Measurements from ENCODE around the gene RAPGEF6.
A peak's percentile ranks its signal among the peaks of the same experiment; 100 is the strongest.

Gene RAPGEF6

DNA sequence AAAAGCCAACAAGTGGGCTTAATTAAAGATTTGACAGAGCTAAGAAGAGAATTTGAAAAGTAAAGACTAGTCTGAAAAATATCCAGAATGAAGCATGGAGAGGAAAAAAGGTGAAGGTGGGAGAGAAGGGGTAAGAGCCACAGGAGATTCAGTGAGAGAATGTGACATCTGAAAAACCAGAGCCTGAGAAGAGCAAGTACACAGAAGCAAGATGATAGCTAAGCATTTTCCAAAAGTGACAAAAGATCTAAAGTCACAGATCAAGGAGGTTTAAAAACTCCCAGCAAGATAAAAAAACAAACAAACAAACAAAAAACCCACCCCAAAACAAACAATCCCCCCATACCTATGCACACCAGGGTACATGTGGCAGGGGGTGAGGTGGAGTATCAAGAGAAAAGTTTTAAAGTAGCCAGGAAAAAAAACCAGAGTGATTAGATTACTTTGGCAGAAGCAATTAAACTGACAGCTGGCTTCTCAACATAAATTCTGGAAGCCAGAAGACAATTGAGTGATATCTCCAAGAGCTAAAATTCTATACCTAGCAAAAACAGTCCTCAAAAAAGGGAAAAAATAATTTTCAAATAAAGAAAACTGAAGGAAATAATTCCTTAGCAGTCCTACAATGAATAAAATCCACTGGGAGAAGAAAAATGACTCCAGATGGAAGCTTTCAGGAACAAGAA, 111.4 kb downstream of the RAPGEF6 start:
- Histone ChIP-seq H3K9me3 (ENCODE audit: control insufficient read depth in 1 of 2, low read length in 2 of 2) (no peaks in the 10 kb centered on the region), H3K4me1 (ENCODE audit: control insufficient read depth in 1 of 2, insufficient read depth in 2 of 2, low read length in 2 of 2) (peaks cover 0 to 8% of the 10 kb centered on the region in 2 donors), H3K27me3 (ENCODE audit: low read depth, low read length) (no peaks in the 10 kb centered on the region), H3K4me3 (ENCODE audit: low read depth in 1 of 2, low read length in 2 of 2) (no peak overlapping the region), H3K27ac (ENCODE audit: low read length) (no peak overlapping the region), H3K36me3 (ENCODE audit: control insufficient read depth in 1 of 2, insufficient read depth in 2 of 2, low read length in 2 of 2) (peaks cover 6 to 13% of the 10 kb centered on the region in 2 donors)

DNA sequence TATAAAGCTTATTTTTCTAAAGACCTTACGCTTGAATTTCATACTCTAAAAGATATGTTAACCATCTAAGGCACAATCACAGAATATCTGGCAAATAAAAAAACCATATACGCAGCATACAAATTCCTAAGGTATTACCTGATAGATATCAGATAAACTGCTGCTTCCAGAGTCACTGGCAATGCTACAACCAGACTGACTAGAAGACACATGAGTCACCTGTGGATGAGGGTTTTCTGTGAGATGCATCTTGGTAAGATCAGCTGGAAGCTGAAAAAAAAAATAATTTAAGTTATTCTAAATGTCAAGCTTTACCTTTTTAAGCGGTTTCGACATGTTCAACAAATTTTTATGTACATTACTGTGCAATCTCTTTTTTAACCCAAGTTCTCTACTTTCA, 113.8 kb downstream of the RAPGEF6 start:
- Histone ChIP-seq H3K27me3 (ENCODE audit: low read depth, low read length) (no peaks in the 10 kb centered on the region), H3K4me1 (ENCODE audit: control insufficient read depth in 1 of 2, insufficient read depth in 2 of 2, low read length in 2 of 2) (peaks cover 0 to 8% of the 10 kb centered on the region in 2 donors), H3K9me3 (ENCODE audit: control insufficient read depth in 1 of 2, low read length in 2 of 2) (no peaks in the 10 kb centered on the region), H3K36me3 (ENCODE audit: control insufficient read depth in 1 of 2, insufficient read depth in 2 of 2, low read length in 2 of 2) (peaks cover 6 to 13% of the 10 kb centered on the region in 2 donors), H3K27ac (ENCODE audit: low read length) (no peak overlapping the region), H3K4me3 (ENCODE audit: low read depth in 1 of 2, low read length in 2 of 2) (no peak overlapping the region)

DNA sequence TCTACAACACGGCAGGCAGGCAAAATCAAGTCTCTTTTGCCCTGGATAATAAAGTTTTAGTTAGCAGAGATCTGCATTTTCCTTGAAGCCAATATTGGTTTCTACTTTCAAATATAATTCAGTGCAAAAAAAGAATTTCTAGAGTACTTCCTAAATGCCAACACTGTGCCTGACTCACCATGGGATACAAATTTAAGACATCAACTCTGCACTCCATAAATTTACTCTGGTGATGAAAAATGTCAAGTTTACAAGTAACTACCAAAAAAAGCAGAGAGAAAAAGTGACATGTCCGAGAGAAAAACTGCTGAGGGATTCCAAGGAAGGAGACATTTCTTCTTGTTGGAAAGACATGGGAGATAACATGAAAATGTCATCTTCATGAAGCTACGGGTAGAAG, 119.7 kb downstream of the RAPGEF6 start:
- Histone ChIP-seq H3K4me3 (ENCODE audit: low read depth in 1 of 2, low read length in 2 of 2) (no peak overlapping the region), H3K9me3 (ENCODE audit: control insufficient read depth in 1 of 2, low read length in 2 of 2) (no peaks in the 10 kb centered on the region), H3K36me3 (ENCODE audit: control insufficient read depth in 1 of 2, insufficient read depth in 2 of 2, low read length in 2 of 2) (peaks cover 0 to 13% of the 10 kb centered on the region in 2 donors), H3K27me3 (ENCODE audit: low read depth, low read length) (no peaks in the 10 kb centered on the region), H3K4me1 (ENCODE audit: control insufficient read depth in 1 of 2, insufficient read depth in 2 of 2, low read length in 2 of 2) (no peaks in the 10 kb centered on the region), H3K27ac (ENCODE audit: low read length) (no peak overlapping the region)

DNA sequence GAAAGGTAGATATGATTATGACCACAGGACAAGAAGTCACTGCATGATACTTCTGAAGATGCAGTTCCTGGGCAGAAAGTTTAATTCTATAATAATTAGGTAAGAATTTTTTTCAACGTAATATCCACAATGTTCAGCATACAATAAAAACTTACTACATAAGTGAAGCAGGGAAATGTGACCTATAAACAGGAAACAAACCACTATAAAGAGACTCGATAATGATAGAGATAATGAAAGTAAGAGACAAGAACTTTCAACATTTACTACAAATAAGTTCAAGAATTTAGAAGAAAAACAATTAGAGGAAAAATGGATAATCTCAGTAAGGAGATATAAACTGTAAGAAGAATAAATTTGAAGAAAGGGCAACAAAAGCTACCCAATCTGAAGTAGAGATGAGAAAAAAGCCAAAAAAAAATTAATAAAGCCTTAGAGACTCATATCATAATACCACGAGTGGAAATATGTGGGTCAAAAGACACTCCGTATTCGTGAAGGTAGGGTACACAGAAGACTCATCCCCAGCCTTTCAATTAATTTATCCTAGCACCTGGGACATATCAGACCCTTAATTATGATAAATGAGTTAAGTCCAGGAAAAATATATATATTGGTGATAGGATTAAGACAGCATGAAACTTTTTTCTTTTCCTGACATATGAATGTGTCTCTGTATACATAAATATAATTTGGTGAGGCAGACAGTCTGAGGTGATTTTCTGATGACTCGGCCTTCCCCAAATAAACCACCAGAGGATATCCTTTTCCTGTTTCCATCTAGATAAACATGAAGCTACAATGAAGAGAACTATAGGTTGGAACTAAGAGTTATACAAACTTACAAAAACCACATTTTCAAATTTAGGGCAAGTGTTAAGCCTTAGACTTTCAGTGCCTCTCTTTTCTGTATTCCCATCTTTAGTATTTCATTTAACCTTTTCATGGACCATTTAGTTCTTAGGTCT, 120.4 kb downstream of the RAPGEF6 start:
- Histone ChIP-seq H3K4me3 (ENCODE audit: low read depth in 1 of 2, low read length in 2 of 2) (no peak overlapping the region), H3K36me3 (ENCODE audit: control insufficient read depth in 1 of 2, insufficient read depth in 2 of 2, low read length in 2 of 2) (peaks cover 0 to 15% of the 10 kb centered on the region in 2 donors), H3K27me3 (ENCODE audit: low read depth, low read length) (no peaks in the 10 kb centered on the region), H3K27ac (ENCODE audit: low read length) (peak overlapping the region; percentile 28), H3K4me1 (ENCODE audit: control insufficient read depth in 1 of 2, insufficient read depth in 2 of 2, low read length in 2 of 2) (no peaks in the 10 kb centered on the region), H3K9me3 (ENCODE audit: control insufficient read depth in 1 of 2, low read length in 2 of 2) (no peaks in the 10 kb centered on the region)

DNA sequence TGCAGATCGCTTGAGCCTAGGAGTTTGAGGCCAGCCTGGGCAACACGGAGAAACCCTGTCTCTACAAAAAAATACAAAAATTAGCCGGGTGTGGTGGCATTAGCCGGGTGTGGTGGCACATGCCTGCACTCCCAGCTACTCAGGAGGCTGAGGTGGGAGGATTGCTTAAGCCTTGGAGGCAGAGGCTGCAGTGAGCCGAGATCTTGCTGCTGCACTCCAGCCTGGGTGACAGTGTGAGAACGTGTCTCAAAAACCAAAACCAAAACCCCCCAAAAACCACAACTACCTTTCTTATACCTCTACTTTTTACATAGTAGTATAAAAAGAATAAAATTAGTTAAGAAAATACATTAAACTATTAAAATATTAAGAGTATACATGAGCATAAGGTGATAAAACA, 121.2 kb downstream of the RAPGEF6 start:
- Histone ChIP-seq H3K27ac (ENCODE audit: low read length) (no peak overlapping the region), H3K4me3 (ENCODE audit: low read depth in 1 of 2, low read length in 2 of 2) (no peak overlapping the region), H3K9me3 (ENCODE audit: control insufficient read depth in 1 of 2, low read length in 2 of 2) (no peaks in the 10 kb centered on the region), H3K36me3 (ENCODE audit: control insufficient read depth in 1 of 2, insufficient read depth in 2 of 2, low read length in 2 of 2) (peaks cover 0 to 8% of the 10 kb centered on the region in 2 donors), H3K27me3 (ENCODE audit: low read depth, low read length) (no peaks in the 10 kb centered on the region), H3K4me1 (ENCODE audit: control insufficient read depth in 1 of 2, insufficient read depth in 2 of 2, low read length in 2 of 2) (no peaks in the 10 kb centered on the region)

DNA sequence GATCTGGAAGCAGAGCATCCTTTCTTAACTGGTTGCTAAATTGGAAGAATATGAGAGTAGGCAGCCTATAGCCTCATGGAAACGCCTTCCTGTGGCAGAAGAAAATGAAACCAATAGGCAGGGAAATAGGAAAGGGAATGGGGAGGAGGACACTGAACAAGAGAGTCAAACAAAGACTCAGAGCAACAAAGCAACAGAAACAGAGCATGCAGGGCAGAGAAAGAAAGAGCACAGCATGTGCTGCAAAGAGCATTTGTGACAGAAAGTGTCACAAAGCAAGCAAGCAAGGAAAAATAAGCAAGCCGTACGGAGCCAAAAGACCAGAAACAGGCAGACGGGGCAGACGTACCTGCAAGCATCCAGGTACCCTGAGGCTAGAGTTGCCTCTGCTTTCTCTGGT, 123.1 kb downstream of the RAPGEF6 start:
- no peak overlapping the region for H3K27ac ChIP-seq (ENCODE audit: low read length)
- H3K4me3 ChIP-seq (ENCODE audit: low read depth in 1 of 2, low read length in 2 of 2), result no peak overlapping the region

DNA sequence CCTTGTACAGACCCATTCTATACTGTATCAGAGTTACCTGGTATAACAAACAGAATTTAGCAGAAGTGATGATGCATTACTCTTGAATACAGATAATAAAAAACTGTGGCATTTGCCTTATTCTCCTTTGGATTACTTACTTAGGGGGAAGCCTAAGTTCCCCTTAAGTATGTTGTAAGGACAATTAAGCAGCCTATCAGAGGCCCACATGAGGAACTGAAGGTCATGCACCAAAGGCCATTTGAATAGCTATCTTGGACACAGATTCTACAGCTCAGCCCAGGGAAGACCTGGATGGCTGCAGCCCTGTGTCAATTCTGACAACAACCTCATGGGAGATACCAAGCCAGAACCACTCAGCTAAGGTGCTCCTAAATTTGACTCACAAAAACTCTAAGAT, 125.2 kb downstream of the RAPGEF6 start:
- Histone ChIP-seq H3K27ac (ENCODE audit: low read length) (no peak overlapping the region), H3K9me3 (ENCODE audit: control insufficient read depth in 1 of 2, low read length in 2 of 2) (no peaks in the 10 kb centered on the region), H3K27me3 (ENCODE audit: low read depth, low read length) (no peaks in the 10 kb centered on the region), H3K4me1 (ENCODE audit: control insufficient read depth in 1 of 2, insufficient read depth in 2 of 2, low read length in 2 of 2) (no peaks in the 10 kb centered on the region), H3K4me3 (ENCODE audit: low read depth in 1 of 2, low read length in 2 of 2) (no peak overlapping the region), H3K36me3 (ENCODE audit: control insufficient read depth in 1 of 2, insufficient read depth in 2 of 2, low read length in 2 of 2) (peaks cover 0 to 8% of the 10 kb centered on the region in 2 donors)

More for the DNA sequence above, 123.1 kb downstream of the RAPGEF6 start:
- H3K27me3 ChIP-seq (ENCODE audit: low read depth, low read length), result no peaks in the 10 kb centered on the region
- no peaks in the 10 kb centered on the region for H3K4me1 ChIP-seq (ENCODE audit: control insufficient read depth in 1 of 2, insufficient read depth in 2 of 2, low read length in 2 of 2)
- peaks cover 0 to 8% of the 10 kb centered on the region in 2 donors for H3K36me3 ChIP-seq (ENCODE audit: control insufficient read depth in 1 of 2, insufficient read depth in 2 of 2, low read length in 2 of 2)
- H3K9me3 ChIP-seq (ENCODE audit: control insufficient read depth in 1 of 2, low read length in 2 of 2), result no peaks in the 10 kb centered on the region

DNA sequence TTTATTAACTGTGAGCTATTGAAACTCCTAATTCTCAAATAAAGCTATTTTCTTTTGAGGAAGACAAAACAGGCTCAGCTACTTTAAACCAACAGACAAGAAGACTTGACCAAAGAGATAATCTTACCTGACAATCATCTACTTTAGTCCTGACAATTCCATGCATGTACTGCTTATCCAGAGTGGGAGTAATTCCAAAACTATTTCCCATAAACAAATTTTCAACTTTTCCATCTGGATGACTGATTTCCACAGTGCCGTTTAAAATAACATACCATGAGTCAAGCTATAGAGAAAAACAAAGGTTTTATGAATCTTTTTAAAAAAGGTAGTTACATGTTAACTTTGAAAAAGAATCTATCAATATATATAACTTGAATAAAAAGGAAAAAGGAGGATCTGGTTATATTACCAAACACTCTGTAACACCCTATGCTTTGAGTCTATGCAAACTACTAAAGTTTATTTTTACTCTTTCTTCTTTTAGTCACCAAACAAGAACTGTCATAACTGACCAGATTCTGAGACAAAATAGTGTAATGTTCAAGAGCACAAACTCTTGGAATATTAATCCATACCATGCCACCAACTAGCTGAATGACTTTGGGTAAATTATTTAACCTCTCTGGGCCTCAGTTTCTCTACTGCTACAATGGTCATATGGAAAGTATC, 129.7 kb downstream of the RAPGEF6 start:
- H3K4me3 ChIP-seq (ENCODE audit: low read depth in 1 of 2, low read length in 2 of 2), result no peak overlapping the region
- H3K27me3 ChIP-seq (ENCODE audit: low read depth, low read length), result no peaks in the 10 kb centered on the region
- peaks cover 11 to 20% of the 10 kb centered on the region in 2 donors for H3K36me3 ChIP-seq (ENCODE audit: control insufficient read depth in 1 of 2, insufficient read depth in 2 of 2, low read length in 2 of 2)
- no peak overlapping the region for H3K27ac ChIP-seq (ENCODE audit: low read length)
- no peaks in the 10 kb centered on the region for H3K9me3 ChIP-seq (ENCODE audit: control insufficient read depth in 1 of 2, low read length in 2 of 2)
- no peaks in the 10 kb centered on the region for H3K4me1 ChIP-seq (ENCODE audit: control insufficient read depth in 1 of 2, insufficient read depth in 2 of 2, low read length in 2 of 2)

DNA sequence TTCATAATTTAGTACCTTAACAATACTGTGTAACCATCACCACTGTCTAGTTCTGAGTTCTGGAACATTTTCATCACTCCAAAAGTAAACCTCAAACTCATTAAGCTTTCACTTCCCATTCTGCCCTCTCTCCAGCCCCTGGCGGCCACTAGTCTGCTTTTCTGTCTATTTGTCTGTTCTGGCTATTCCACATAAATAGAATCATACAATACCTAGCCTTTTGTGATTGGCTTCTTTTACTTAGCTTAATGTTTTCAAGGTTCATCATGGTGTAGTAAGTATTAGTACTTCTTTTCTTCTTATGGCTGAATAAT, 138.7 kb downstream of the RAPGEF6 start:
- H3K27ac ChIP-seq (ENCODE audit: low read length), result no peak overlapping the region
- peaks cover 6 to 28% of the 10 kb centered on the region in 2 donors for H3K36me3 ChIP-seq (ENCODE audit: control insufficient read depth in 1 of 2, insufficient read depth in 2 of 2, low read length in 2 of 2)
- no peaks in the 10 kb centered on the region for H3K27me3 ChIP-seq (ENCODE audit: low read depth, low read length)
- no peaks in the 10 kb centered on the region for H3K9me3 ChIP-seq (ENCODE audit: control insufficient read depth in 1 of 2, low read length in 2 of 2)
- no peaks in the 10 kb centered on the region for H3K4me1 ChIP-seq (ENCODE audit: control insufficient read depth in 1 of 2, insufficient read depth in 2 of 2, low read length in 2 of 2)
- H3K4me3 ChIP-seq (ENCODE audit: low read depth in 1 of 2, low read length in 2 of 2), result no peak overlapping the region

DNA sequence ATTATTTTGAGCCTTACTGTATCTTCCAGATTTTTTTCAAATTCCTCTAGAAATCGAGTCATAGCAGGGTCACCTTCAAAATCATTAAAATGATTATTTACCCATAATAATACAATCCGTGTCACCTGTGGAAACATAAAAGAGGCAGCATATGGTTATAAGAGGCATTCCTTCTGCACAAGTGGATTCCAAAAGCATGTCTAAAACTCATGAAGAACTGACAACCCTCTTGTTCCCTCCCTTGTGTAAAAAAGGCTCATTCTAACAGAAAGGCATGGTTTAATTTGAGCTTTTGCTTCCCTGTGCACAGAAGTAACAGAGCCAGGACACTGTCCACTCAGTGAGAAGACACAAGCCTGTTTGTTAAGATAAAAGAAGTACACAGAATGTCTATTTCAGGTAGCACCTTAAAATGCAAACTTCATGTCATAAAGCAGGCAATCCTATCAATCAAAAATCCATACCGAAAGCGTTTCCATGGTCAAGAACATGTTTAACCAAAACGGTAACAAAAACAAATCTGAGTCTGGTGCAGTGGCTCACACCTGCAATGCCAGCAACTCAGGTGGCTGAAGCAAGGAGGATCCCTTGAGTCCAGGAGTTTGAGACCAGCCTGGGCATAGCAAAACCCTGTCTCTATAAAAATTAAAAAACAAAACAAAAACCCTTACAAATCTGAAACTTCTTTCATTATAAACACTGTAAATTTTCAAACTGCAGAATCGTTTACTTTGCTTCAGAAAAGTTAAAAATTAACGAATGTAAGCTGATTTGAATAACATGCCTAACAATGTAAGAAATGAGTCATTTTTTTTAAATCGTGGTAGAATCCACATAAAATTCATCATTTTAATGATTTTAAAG, 139.3 kb downstream of the RAPGEF6 start:
- Histone ChIP-seq H3K27me3 (ENCODE audit: low read depth, low read length) (no peaks in the 10 kb centered on the region), H3K4me3 (ENCODE audit: low read depth in 1 of 2, low read length in 2 of 2) (no peak overlapping the region), H3K9me3 (ENCODE audit: control insufficient read depth in 1 of 2, low read length in 2 of 2) (no peaks in the 10 kb centered on the region), H3K4me1 (ENCODE audit: control insufficient read depth in 1 of 2, insufficient read depth in 2 of 2, low read length in 2 of 2) (no peaks in the 10 kb centered on the region), H3K36me3 (ENCODE audit: control insufficient read depth in 1 of 2, insufficient read depth in 2 of 2, low read length in 2 of 2) (peaks cover 6 to 28% of the 10 kb centered on the region in 2 donors), H3K27ac (ENCODE audit: low read length) (no peak overlapping the region)

Measured in muscle layer of duodenum (tissue), 2 donors.